HFF-Myc (cell line): ENCODE data around the gene ADSL.

Source experiments
- DNase-seq: peaks from one replicate; pipeline ENCODE4 v3.0.0-alpha.2; 2011; ENCODE audit warnings: low read depth; ENCODE audit errors: extremely low read depth
- H3K4me3 ChIP-seq: replicated peaks from 2 replicates; pipeline ENCODE4 v1.5.1; 2011; ENCODE audit warnings: low read depth, mild to moderate bottlenecking, control low read depth, low read length
- CTCF ChIP-seq: IDR thresholded peaks from 2 replicates; pipeline ENCODE4 v1.5.1; 2012; ENCODE audit warnings: mild to moderate bottlenecking, low read depth, low read length, control low read depth; ENCODE audit errors: missing control alignments

Gene ADSL

GRCh38 chr22:40364431-40364830, 18.1 kb downstream of the ADSL start:
- TF ChIP-seq CTCF, result no peak
- DNase-seq, result no peak
- H3K4me3 ChIP-seq, result no peak overlapping the region

GRCh38 chr22:40366068-40366467, 19.8 kb downstream of the ADSL start:
- H3K4me3 ChIP-seq, result no peak overlapping the region
- no peak for TF ChIP-seq CTCF
- DNase-seq, result no peak

- no peak for DNase-seq
- H3K4me3 ChIP-seq, result no peak overlapping the region
- TF ChIP-seq CTCF, result no peak
These were observed 21.0 kb downstream of the ADSL start for GRCh38 chr22:40367342-40367741.

- DNase-seq, result no peak
- H3K4me3 ChIP-seq, result no peak overlapping the region
- TF ChIP-seq CTCF, result no peak
These were observed 21.7 kb downstream of the ADSL start for GRCh38 chr22:40368016-40368415.

GRCh38 chr22:40368836-40369235, 22.5 kb downstream of the ADSL start:
- no peak for DNase-seq
- no peak for TF ChIP-seq CTCF
- no peak overlapping the region for H3K4me3 ChIP-seq

- TF ChIP-seq CTCF, result no peak
- H3K4me3 ChIP-seq, result no peak overlapping the region
- DNase-seq, result no peak
These were observed 28.3 kb downstream of the ADSL start for GRCh38 chr22:40374567-40374966.

- no peak for DNase-seq
- no peak for TF ChIP-seq CTCF
- no peak overlapping the region for H3K4me3 ChIP-seq
These were observed 29.8 kb downstream of the ADSL start for GRCh38 chr22:40376149-40376548.
